Cerebellar cortex (tissue), 1 donor: ENCODE results near the gene JAKMIP1.
"Not testable (repeated sequence)": the region's sequence is repeated elsewhere in the genome, so short reads cannot be mapped to it uniquely, and the experiment has no call there.

Source experiments
- DNase-seq: peaks from one replicate; pipeline ENCODE4 v3.0.0-alpha.2; 2015; ENCODE audit warnings: low spot score

JAKMIP1 gene

DNA sequence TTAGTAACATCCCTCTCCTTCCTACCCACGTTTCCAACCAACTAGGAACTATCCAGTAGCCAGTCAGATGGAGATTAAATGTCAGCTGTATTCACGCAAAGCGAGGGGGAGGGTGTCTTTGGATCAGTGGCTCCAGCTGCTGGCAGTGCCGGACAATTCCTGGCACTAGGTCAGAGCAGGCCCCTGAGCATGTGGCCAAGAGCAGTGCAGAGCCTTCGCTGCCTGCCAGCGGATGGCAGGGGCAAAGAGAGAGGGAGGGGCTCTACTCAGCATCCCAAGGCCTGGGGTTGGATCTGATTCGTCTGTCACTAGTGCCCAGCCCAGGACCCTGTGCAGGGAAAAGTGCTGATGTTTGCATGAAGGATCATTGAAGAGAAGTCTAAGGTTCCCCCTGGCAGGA, 28.7 kb upstream of the JAKMIP1 start:
- DNase-seq = no peak

DNA sequence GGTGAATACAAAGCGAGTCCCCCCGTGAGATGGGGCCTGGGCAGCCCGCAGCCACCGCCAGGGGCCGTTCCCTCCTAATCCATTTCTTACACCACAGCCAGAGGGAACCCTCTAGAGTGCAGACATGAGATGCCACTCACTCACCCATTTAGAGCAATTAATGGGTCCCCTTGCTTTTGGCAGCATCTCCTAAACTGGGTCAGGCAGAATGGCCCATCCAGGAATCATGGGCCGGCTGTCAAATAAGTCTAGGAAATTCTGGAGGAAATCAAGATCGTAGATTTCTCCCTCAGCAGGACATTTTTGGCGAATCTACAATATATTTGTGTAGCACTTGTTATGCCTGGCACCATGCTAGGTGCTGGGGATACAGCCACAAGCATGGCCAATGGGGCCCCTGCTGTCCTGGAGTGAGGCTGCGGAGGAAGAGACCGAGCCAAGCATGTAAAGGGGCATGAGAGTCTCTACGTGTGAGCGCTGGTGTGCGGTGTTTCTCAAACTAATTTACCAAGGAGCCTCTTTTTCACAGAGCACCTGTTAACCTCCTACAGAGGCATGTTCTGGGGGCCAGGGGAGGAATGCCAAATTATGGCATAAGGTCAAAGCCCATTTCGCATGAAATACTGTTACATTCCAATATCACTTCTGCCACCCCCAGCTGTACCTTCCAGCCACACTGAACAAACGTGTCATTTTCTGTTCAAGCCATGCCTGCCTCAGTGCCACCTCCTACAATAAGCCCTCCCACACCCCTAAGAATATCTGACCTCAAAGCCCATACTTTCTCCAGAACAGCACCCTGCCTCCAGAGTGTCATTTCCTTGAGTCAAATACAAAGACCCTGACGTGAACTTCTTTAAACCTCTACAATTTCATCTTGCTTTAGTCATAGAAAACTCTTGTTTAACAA, 28.1 kb upstream of the JAKMIP1 start:
- no peak for DNase-seq

DNA sequence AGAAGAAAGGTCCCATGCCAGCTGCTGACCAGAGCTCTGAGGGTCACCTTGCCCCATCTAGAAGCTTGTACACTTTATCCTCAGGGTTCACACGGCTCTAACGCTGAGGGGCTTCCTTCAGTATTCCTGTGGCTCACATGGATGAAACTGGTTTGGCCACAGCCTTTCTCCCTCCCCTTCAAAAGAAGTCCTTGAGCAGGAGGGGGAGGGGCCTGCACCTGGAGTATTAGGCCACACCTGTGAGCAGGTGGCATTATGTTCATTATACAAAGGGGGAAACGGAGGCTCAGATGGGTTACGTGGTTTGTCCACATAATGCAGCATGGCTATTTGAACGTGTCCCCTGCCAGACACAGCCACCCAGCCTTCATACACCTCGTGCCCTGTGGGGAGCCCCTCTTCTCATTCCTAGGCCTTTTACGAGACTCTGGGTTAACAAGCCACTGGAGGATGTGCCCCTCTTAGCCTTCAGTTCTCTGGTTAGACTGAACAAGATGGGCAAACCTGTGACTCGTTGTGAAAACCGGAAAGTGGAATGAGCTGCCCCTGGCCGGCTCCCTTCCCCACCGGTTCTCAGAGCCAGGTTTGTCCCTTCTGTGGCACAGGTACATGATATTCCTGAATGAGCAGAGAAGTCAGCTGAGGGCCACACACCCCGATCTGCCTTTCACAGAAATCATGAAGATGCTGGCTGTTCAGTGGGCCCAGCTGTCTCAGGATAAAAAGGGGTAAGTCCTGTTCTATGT, 27.2 kb upstream of the JAKMIP1 start:
- DNase-seq = no peak

DNA sequence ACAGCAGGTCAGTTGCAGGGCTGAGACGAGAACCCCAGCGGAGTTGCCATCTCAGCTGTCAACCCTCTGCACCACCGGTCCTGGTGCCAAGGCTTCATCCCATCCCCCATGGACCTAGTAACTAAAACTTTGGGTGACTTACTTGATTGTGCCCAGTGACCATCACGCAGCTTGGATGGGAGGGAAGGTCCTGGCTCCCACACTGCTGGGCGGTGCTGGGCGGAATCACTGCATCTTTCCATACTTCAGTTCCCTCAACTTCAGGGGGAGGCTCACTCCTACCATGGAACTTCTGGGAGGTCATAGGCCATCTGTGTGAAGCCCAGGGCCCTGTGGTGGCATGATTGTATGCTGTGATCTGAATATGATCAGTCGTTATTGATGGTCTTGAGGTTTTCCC, 26.2 kb upstream of the JAKMIP1 start:
- DNase-seq = no peak

DNA sequence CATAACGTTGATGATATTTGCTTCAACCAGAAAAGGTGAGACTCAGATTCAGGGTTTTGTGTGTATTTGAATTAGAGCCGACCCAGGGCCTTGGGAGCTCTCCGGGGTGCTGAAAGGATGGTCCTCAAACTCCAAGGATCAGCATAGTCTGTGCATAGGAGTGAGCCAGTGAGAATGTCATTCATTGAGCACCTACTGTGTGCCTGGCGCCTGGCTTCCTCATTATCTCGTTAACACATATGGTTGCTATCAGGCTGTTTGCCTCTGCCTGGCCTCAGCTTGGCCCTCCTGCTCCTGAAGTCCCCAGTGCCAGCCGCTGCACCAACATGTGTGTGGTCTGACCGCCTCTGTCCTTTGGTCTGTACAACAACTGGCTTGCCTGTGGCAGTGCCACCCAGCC, 25.1 kb upstream of the JAKMIP1 start:
- DNase-seq = no peak

DNA sequence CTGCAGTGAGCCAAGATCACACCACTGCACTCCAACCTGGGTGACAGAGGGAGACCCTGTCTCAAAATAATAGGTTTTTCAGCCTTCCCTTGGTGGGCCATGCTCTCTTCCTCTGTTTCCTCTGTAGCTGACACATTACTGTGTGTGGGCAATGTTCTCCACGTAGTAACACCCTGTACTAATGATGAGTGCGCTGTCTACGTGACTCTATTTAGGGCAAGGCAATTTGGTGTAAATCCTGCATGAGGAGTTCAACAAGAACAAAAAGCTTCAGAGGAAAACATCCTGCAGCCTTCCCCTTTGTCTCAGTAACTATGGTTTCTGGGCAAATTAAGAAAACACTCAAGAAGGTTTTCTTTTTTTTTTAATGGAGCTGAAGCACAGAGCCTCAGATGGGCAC, 24.4 kb upstream of the JAKMIP1 start:
- DNase-seq = no peak

DNA sequence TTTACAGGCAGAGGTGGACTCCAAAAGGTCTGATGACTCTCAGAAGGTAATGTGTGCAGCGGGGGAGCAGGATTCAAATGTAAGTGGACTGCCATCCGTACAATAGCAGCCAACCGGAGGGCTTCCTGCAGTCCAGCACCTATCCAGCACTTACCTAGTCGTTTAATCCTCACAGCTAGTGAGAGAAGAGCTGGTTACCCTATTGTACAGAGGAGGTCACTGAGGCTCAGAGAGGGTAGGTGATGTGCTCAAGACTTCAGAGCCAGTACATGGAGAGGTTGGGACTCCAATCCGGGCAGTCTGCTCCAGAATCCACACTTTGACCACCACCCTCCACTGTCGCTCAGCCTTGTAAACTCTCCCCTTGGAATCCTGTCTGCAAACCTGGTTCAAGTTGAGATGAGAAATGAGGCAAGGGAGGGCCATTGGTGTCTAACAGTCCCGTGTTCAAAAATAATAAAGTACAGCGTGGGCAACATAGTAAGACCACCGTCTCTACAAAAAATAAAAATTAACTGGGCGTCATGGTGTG, 22.5 kb upstream of the JAKMIP1 start:
- peak; percentile 66 for DNase-seq

DNA sequence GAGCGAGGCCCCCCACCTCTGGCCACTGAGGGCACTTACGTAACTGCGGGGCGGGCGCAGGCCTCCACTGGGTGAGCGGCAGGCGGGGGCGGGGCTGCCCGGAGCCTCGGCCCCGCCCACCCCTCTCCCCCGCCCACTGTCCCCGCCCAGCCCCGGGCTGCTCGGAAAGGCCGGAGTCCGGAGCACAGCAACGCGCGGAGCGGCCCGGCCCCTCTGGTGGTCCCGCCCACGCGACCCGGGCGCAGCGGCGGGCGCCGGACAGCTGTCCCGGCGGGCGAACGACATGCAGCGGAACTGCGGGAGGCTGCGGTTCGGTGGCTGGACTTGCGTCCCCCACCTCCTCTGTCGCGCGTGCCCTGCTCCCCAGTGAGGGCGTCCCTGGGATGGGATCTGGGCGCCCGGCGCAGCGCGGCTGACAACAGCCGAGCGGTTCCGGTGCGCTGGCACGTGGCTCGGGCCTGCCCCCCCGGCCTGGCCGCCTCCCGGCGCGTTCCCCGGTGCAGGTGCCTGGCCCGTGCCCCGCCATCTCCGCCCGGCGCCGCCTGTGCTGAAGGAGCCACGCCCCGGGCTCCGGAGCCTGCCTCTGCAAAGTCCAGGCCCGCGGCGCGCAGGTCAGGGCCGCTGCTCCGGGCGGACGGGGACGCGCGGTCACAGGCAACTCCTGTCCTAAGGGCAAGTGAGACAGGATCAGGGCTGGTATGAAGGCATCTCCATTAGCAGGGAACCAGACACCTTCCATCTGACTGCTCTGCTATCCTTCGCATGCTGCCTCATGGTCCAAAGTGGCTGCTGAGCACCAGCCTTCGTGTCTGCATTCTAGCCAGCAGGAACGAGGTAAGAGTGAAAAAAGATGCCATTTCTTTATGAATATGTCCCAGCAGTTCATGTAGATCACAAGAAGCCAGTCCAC, 21.8 kb upstream of the JAKMIP1 start:
- peak; percentile 78 for DNase-seq

DNA sequence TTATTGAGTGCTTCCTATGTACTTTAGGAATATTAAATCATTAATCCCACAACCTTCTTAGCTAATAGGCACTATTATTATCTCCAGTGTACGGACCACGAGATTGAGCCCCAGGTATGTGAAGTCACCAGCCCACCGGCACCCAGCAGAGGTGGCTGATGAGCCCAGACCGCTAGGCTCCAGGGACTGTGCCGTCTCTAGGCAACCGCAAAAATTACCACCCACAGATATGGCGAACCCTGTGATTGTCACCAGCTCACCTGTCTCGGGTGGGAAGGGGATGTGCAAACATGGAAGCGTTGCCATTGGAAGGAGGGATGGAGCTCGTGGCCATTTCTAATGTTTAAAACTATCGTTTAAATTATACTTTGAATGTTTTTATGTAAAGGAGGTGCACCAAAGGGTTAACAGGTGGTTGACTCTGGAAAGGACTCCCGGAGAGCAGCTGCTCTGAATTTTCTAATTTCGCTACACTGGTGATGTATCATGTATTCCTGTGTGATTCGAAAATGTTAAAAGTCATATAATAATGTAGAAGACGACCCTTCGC, 21.0 kb upstream of the JAKMIP1 start:
- peak; percentile 53 for DNase-seq

DNA sequence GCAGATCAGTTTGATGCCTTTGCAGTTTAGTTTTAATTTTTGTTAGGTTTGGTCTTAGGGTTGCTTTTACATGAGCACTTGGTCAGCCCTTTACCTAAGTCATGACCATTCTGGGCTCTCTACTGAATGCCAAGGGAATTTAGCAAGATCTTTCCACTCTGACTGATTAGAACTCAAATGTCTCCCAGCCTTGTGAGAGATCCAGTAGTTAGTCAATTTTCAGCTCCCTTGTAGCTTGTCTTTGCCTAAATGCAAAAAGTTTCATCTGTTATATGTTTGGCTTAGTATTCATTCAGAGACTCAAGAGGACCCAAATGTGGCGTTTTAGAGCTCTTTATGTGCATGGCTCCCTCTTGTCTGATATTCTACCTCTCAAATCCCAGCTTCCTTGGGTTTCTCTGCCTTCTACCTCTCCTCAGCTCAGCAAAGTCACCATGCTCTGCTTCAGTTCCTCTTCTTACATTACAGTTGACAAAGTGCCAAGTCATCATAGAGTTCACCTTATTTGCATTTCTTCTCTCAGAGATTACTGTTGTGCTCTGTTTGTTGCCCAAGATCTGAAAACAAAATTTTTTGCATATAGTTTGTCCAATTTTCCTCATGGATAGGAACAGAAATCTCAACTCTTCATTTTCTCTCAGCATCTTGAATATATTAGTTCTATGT, 17.5 kb upstream of the JAKMIP1 start:
- no peak for DNase-seq

DNA sequence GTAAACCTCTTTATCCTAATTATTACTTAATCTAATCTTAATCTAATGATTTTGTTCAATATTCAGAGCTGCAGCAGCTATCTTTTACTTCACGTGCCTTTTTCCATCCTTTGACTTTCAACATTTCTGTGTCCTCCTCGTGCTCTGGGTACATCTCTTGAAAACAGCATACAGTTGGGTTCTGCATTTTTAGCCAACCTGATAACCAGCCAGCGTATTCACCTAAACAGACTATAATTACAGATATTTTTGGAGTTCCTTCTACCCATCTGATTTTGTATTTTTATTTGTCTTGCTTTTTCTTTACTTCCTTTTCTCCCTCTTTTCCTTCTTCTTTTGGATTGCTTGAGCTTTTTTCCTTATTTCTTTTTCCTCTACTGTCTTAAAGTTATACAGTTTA, 16.2 kb upstream of the JAKMIP1 start:
- DNase-seq = no peak

DNA sequence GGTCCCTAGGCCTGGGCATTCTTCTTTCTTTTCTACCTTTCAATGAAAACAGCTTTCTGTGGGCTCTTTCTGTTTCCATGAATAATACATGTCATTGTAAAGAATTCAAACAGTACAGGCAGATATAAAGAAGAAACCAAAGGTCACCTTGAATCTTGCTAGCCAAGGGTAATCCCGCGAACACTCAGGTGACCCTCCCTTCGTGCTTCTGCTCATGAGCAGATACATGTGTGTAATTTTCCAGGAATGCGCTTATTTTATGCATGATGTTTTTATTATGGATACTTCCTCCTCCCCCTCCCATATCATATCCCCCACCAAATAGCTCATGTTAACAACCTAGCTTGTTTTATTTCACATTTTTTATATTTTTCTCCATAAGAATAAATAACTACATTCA, 9.6 kb upstream of the JAKMIP1 start:
- DNase-seq = no peak

DNA sequence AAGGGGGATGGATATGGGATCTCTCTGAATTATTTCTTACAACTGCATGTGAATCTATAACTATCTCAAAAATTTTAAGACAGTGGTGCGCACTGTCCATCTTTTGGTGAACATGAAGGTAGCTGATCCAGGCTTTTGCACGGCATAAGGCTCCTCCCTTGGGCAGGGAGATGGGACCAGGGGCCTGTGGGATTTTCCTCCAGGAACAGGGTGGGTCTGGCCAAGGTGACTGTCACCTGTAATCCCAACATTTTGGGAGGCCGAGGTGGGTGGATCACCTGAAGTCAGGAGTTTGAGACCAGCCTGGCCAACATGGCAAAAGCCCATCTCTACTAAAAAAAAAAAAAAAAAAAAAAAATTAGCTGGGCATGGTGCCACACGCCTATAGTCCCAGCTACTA, 8.9 kb upstream of the JAKMIP1 start:
- DNase-seq = not testable (repeated sequence)

DNA sequence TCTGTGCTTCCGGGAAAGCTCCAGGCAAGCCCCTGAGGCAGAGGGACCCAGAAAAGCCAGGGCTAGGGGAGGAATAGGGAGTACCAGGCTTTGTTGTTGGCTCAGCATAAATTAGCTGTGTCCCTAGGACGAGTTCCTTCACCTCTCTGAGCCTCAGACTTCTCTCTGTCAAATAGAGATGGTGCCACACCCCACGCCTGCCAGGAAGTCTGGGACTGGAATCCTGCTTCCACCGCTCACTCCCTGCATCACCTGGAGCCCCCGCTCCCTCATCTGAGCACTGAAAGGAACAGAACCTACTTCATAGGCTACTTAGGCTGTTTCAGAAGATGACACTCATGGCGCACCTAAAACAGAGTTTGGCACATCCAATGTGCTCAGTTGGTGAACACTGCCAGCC, 8.1 kb upstream of the JAKMIP1 start:
- no peak for DNase-seq

DNA sequence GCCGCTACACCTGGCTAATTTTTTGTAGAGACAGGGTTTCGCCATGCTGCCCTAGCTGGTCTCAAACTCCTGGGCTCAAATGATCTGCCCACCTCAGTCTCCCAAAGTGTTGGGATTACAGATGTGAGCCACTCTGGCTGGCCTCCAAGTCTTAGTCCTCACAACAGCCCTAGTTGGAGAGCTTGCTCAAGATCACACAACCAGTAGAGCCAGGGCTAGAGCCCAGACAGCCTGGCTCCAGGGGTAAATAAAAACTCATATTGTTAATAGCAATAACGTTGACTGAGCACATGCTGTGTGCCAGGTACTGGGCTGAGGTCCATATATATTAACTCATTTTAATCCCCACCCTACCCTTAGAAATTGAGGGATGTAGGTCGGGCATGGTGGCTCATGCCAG, 7.3 kb upstream of the JAKMIP1 start:
- DNase-seq = no peak

DNA sequence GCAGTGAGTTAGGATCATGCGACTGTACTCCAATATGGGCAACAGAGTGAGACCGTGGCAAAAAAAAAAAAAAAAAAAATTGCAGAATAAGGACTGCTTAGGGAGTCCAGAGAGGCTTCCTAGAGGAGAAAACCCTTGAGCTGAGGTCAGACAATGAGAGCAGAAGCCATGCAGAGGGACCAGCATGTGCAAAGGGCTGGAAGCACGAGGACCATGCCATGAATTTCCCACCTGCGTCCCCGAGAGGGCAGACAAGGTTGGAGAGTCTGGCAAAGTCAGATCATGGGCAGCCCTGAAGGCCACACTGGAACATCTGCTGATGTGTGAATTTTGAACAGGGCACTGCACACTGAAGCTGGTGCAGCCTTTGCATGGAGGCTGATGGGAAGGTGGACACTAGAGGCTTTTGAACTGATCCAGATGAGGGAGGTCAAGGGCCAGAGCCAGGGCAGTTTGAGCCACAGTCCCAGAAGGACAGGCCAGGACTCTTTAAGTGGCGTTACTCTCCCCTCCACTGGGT, 6.5 kb upstream of the JAKMIP1 start:
- no peak for DNase-seq

DNA sequence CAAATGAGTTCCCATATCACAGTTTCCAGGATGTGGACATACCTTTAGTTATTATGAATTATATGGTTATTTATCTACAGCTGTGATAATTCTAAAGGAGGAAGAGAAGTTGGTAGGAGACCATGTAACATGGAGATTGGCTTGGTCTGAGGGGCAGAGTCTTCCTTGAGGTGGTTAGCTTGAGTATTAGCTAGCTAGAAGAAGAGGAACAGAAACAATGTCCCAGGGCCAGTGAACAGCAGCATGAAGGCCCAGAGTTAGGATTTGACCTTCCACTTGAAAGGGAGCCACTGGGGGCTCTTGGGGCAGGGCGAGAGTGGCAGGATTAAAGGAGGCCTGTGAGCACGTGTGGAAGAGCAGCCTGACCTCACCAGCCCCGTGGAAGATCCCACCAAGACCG, 5.6 kb upstream of the JAKMIP1 start:
- no peak for DNase-seq

DNA sequence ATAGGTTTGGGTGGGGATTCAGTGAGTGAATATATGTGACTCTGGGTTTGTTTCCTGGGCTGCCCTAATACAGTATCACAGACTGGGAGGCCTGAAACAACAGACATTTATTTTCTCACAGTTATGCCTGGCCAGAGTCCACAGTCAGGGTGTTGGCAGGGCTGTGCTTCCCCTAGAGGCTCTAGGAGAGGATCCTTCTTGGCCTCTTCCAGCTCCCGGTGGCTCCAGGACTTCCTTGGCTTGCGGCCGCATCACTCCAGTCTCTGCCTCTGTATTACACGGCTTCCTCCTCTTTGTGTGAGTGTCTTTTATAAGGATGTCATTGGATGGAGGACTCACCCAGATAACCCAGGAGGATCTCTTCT, 5.2 kb upstream of the JAKMIP1 start:
- DNase-seq = no peak

DNA sequence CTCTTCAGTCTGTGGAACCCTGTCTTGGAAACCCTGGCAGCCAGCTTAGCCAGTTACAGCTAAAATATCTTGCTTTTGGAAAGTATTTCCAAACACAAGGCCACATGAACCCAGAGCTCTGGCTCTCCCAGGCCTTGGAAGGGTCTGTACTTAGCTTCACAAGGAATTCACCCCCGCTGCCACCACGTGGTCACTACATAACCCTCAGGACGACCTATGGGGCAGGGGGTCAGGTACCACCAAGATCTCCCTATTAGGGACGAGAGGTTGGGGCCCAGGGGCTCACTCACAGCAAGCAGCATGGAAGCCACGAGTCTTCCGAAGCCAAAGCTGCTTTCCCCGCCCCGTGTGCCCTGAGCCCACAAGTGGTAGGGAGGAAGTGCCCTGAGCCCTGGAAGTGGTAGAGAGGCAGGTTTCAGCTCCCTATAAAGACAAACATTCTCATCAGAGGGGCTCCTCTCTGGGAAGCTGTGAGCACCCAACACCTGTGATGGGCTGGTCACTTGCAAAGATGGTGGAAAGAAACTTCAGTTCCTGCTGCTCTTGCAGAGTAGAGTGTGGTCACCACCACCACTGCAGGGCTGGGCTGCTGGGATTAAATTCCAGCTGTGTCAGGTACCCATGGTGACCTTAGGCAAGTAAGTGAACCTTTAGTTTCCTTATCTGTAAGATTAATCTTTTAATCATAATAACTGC, 4.7 kb upstream of the JAKMIP1 start:
- no peak for DNase-seq

DNA sequence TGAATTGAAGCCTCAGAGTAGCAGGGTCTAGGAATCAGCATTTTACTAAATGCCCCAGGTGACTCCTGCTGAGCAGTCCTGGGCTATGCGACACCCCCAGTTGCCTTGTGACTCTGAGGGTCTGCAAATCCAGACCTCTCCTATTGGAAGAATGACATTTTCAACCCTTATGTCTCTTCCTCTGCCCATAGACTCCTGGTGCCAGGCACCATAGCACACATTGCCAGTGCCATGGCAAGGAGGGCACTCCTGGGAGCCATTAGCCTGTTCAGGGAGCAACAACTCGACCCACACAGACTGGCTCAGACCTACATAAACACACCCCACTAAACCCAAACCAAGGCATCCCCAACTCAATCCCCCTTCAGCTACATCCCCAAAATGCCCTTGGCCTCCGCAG, 3.7 kb upstream of the JAKMIP1 start:
- no peak for DNase-seq
